ENCODE data around the gene PROK1.
"Not testable (repeated sequence)": the region's sequence is repeated elsewhere in the genome, so short reads cannot be mapped to it uniquely, and the experiment has no call there.

Gene PROK1

DNA sequence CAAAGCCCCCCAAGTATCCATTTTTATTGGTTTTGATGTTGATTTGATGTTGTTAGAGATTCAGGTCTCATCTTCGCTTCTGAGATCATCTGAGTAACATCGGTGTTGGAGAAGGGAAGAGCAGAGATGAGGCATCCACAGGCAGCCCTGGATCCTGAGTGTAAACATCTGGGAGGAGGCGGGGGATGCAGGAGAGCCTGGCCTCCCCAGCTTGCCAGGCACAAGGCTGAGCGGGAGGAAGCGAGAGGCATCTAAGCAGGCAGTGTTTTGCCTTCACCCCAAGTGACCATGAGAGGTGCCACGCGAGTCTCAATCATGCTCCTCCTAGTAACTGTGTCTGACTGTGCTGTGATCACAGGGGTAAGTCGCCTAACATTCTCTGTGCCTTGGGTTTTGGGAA is at the start of gene PROK1:
TSS of gene PROK1 (plus strand) at position 221 of the 400 bp plus-strand sequence. CDS start at position 289, 68 bp downstream.
- H3K27me3 ChIP-seq (replicated peaks; ENCODE audit: control insufficient read depth, insufficient read depth, low read length), result peaks cover 2% of the 10 kb centered on the region
- no peaks in the 10 kb centered on the region for H3K36me3 ChIP-seq (ENCODE audit: control insufficient read depth, insufficient read depth, low read length)
- no peak within 1 kb of the TSS for H3K4me3 ChIP-seq (replicated peaks; ENCODE audit: low read depth, low read length)
- TF ChIP-seq, protein P1, sequence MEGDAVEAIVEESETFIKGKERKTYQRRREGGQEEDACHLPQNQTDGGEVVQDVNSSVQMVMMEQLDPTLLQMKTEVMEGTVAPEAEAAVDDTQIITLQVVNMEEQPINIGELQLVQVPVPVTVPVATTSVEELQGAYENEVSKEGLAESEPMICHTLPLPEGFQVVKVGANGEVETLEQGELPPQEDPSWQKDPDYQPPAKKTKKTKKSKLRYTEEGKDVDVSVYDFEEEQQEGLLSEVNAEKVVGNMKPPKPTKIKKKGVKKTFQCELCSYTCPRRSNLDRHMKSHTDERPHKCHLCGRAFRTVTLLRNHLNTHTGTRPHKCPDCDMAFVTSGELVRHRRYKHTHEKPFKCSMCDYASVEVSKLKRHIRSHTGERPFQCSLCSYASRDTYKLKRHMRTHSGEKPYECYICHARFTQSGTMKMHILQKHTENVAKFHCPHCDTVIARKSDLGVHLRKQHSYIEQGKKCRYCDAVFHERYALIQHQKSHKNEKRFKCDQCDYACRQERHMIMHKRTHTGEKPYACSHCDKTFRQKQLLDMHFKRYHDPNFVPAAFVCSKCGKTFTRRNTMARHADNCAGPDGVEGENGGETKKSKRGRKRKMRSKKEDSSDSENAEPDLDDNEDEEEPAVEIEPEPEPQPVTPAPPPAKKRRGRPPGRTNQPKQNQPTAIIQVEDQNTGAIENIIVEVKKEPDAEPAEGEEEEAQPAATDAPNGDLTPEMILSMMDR (IDR thresholded peaks at IDR 0.05; ENCODE audit: insufficient read depth, low read length, poor library complexity, severe bottlenecking), result no peak
- DNase-seq (ENCODE audit: extremely low read depth, insufficient read length), result no peak

DNA sequence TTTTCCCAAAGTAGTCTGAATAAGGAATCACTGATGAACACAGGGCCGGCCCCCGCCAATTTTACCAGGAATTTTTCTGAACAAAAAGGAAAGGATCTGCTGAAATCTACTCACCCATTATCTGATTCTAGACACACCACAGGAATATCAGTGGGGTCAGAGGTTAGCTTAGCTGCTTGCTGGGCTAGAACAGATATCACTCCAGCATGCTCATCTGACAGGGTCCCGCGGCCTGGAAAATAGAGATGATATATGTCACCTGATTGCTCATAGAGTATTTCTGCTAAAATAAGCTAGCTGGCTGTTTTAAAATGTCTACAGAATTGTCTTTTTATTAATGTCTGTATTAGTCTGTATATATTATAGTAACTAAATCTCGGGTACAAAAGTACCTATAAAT is 47.1 kb upstream of the PROK1 start:
- H3K36me3 ChIP-seq (ENCODE audit: control insufficient read depth, insufficient read depth, low read length), result peaks cover 7% of the 10 kb centered on the region
- no peak for DNase-seq (ENCODE audit: extremely low read depth, insufficient read length)
- no peak overlapping the region for H3K4me3 ChIP-seq (replicated peaks; ENCODE audit: low read depth, low read length)
- H3K27me3 ChIP-seq (replicated peaks; ENCODE audit: control insufficient read depth, insufficient read depth, low read length), result no peaks in the 10 kb centered on the region
- TF ChIP-seq, protein P1 (IDR thresholded peaks at IDR 0.05; ENCODE audit: insufficient read depth, low read length, poor library complexity, severe bottlenecking), result no peak

- TF ChIP-seq, protein P1 (IDR thresholded peaks at IDR 0.05; ENCODE audit: insufficient read depth, low read length, poor library complexity, severe bottlenecking), result no peak
- no peak for DNase-seq (ENCODE audit: extremely low read depth, insufficient read length)
- no peak overlapping the region for H3K4me3 ChIP-seq (replicated peaks; ENCODE audit: low read depth, low read length)
- H3K36me3 ChIP-seq (ENCODE audit: control insufficient read depth, insufficient read depth, low read length), result peaks cover 7% of the 10 kb centered on the region
- no peaks in the 10 kb centered on the region for H3K27me3 ChIP-seq (replicated peaks; ENCODE audit: control insufficient read depth, insufficient read depth, low read length)
These were observed 46.5 kb upstream of the PROK1 start for GRCh38 chr1:110404401-110404800.

- peak overlapping the region; percentile 99 for H3K4me3 ChIP-seq (replicated peaks; ENCODE audit: low read depth, low read length)
- DNase-seq (ENCODE audit: extremely low read depth, insufficient read length); H3K36me3 ChIP-seq (ENCODE audit: control insufficient read depth, insufficient read depth, low read length); H3K27me3 ChIP-seq (replicated peaks; ENCODE audit: control insufficient read depth, insufficient read depth, low read length): not testable (repeated sequence)
These were observed 44.5 kb upstream of the PROK1 start for GRCh38 chr1:110406407-110406806.

- peak; percentile 93 for DNase-seq (ENCODE audit: extremely low read depth, insufficient read length)
- Histone ChIP-seq H3K4me3 (replicated peaks; ENCODE audit: low read depth, low read length) (peak within 1 kb of the TSS; percentile 99), H3K27me3 (replicated peaks; ENCODE audit: control insufficient read depth, insufficient read depth, low read length) (no peaks in the 10 kb centered on the region), H3K36me3 (ENCODE audit: control insufficient read depth, insufficient read depth, low read length) (peaks cover 5% of the 10 kb centered on the region)
- TF ChIP-seq, protein P1 (IDR thresholded peaks at IDR 0.05; ENCODE audit: insufficient read depth, low read length, poor library complexity, severe bottlenecking), result no peak
These were observed 43.4 kb upstream of the PROK1 start, which contains the start of gene LAMTOR5 for GRCh38 chr1:110407260-110408210. Gene LAMTOR5 (minus strand): TSS chr1:110407694. CDS start chr1:110407620, 74 bp downstream.

DNA sequence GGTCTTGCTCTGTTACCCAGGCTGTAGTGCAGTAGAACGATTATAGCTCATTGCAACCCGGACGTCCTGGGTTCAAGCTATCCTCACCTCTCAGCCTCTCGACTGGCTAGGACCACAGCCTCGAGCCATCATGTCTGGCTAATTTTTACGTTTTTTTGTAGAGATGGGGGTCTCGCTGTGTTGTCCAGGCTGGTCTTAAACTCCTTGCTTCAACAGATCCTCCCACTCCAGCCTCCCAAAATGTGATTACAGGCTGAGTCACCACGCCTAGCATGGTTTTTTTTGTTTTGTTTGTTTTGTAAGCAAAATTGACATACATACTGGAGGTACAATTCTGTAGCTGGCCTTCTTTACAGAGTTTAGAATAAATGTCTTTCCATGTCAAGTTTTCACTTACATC is 42.5 kb upstream of the PROK1 start:
- Histone ChIP-seq H3K4me3 (replicated peaks; ENCODE audit: low read depth, low read length) (peak overlapping the region; percentile 99), H3K36me3 (ENCODE audit: control insufficient read depth, insufficient read depth, low read length) (peaks cover 2% of the 10 kb centered on the region), H3K27me3 (replicated peaks; ENCODE audit: control insufficient read depth, insufficient read depth, low read length) (no peaks in the 10 kb centered on the region)
- no peak for DNase-seq (ENCODE audit: extremely low read depth, insufficient read length)
- TF ChIP-seq, protein P1 (IDR thresholded peaks at IDR 0.05; ENCODE audit: insufficient read depth, low read length, poor library complexity, severe bottlenecking), result no peak
